Measurements from ENCODE around the gene CLCN5.
"Not testable (repeated sequence)": the region's sequence is repeated elsewhere in the genome, so short reads cannot be mapped to it uniquely, and the experiment has no call there.

Gene CLCN5

DNA sequence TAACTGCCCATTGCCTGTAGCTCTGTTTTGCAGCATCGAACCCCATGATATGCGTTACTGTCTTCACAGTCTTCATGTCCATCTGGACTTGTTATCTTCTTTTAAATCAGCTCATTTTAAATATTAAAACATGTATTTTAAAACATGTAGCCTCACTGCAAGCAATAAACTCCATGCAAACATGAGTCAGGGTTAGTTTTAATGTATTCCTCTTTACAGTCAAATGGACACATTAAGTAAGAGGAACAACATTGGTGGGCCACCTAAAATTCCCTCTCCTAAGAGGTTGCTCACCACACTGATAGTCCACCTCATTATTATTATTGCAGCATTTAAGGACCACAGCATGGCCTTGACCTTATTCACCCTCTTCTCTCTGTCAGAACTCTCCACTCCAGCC lies 74.1 kb downstream of the CLCN5 start:
- no peak for DNase-seq (ENCODE audit: low read depth)

DNA sequence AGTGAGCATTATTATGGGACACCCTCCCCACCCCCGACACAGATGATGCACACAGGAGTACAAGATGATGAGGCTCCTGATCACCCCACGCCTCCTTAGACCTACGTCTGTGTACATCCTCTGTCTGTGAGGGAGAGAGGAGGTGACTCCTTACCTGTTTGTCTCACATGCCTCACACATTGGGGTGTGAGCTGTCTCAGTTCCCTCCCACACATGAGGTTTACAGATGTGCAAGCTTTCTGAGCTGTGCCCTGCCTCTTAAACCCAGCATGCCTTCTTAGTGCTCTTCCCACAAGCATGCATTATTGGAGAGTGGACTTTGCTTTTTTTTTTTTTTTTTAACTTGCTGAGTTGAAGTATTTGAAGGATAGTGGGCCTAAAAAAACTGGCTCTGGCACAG lies 76.7 kb downstream of the CLCN5 start:
- no peak for DNase-seq (ENCODE audit: low read depth)

DNA sequence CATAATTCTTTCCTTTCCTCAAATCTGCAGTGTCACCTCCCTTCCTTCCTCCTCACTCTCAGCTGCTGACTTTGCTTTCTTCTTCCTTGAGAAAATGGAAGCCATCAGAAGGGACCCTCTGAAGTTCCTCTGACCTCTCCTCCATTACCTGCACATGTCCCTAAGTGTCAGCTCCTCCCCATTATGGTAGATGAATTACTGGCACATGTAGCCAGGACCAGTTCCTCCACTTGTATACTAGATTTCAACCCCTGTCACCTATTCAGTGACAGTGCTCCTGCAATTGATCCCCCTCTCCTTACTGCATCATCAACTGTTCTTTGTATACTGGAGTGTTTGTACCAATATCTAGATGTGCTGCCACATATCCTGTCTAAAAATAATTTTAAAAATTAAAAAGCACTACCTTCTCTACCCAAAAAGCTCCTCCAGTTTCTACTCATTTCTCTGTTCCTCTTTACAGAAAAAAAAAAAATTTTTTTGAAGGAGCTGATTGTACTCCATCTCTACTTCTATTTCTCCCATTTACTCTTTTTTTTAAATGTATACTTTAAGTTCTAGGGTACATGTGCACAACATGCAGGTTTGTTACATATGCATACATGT lies 78.6 kb downstream of the CLCN5 start:
- DNase-seq (ENCODE audit: low read depth): no peak

DNA sequence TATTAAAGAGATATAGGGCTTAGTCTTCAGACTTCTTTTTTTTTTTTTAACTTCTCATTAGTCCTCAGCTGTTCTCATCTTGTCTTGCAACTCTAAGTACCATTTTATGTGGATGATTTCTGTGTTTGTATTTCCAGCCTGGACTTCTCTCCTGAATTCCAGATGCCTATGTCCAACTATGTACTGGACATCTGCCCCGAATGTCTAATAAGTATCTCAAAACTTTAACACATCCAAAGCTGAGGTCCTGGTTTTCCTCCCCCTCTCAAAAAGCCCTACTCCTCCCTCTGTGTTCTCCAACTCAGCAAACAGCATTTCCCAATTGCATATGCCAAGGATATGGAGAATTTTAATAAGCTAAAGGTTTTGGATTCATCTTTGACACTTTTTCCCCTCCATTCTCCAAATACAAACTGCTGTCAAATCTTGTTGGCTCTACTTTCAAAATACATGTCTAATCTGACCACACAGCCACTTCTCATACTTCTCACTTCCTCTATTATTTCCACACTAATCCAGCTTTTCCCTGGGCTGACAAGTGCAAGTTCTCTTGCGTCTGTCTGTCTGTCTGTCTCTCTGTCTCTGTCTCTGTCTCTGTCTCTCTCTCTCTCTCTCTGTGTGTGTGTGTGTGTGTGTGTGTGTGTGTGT lies 79.8 kb downstream of the CLCN5 start:
- DNase-seq (ENCODE audit: low read depth): no peak

DNA sequence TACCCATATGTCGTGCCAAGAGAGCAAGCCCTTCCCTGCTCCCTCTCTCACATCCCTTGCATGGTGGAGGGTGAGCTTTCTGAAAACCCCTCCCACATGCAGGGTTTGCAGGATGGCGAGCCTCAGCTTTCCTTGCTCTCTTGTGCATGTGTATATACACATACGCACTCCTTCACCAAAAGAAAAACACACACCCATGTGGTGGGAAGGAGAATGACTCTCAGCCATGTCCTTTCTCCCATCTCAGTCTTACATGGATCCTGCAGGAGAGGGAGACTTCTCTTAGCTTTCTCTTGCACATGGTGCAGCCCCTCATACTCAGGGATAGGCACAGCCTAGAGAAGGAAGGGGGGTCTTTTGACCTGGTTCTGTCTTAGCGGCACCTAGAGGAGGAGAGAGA lies 81.1 kb downstream of the CLCN5 start:
- DNase-seq (ENCODE audit: low read depth): no peak

DNA sequence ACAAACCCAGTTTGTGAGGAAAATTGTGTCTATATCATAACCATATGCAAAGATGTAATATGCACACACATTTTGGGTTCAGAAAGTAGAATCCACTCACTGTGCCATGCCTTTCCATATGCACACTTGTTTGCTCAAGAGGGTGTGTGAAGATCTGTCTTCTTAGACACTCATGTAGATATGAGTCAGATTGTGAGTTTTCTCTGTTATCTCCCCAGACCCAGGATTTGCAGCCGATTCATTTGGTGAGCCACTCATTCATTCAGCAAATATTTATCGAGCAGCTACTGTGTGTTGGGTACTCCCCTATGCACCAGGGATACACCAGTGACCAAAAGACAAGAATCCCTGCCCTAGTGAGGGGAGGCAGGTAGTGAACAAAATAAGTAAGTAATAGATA lies 81.5 kb downstream of the CLCN5 start:
- no peak for DNase-seq (ENCODE audit: low read depth)

DNA sequence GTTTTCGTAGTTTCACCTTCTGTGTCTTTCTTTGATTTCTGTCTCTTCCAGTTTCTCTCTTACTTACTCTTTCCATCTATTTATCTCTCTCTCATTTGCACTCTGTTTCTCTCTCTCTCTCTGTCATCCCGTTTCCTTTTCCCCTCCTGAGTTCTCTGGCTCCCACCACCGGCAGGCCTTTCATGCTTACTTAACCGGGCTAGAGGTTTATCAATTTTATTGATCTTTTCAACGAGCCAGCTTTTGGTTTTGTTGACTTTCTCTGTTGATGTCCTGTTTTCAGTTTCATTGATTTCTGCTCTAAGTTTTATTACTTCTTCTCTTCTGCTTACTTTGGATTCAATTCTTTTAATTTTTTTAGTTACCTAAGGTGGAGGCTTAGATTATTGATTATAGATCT lies 103.2 kb downstream of the CLCN5 start:
- not testable (repeated sequence) for DNase-seq (ENCODE audit: low read depth)

DNA sequence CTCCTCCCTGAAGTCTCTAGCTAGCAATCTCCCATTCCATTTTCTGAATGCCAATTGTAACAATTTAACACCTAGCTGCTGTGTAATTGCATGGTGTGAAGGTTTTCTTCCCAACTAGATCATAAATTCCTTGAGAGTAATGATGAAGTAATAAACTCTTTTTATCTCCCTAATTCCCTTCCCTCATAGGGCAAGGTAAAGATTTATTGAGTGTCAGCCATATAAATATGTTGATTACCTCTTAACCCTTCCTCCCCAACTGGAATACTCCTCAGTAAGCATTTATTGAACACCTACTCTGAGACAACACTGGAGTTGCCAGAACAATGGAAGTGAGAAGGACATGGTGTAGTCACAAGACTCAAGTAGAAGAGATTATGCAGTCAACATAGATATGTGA lies 112.7 kb downstream of the CLCN5 start:
- no peak for DNase-seq (ENCODE audit: low read depth)

DNA sequence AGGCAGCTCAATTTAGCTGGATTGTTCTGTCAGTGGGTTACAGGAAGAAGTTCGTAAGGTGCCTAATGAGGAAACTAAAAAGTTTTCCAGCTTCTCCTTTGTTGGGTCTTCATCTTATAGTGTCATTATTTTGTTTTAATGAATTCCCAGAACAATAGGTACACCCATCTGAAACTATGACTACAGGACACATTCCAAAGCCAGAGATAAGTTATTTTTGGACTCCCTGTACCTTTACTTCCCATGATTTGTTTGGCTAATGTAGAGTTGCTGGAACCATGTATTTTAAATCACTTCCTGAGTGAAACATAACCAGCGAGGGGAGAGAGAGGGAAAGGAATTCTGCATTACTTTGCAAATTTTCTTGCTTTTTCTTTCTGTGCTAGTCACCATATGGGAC lies 114.0 kb downstream of the CLCN5 start:
- no peak for DNase-seq (ENCODE audit: low read depth)

DNA sequence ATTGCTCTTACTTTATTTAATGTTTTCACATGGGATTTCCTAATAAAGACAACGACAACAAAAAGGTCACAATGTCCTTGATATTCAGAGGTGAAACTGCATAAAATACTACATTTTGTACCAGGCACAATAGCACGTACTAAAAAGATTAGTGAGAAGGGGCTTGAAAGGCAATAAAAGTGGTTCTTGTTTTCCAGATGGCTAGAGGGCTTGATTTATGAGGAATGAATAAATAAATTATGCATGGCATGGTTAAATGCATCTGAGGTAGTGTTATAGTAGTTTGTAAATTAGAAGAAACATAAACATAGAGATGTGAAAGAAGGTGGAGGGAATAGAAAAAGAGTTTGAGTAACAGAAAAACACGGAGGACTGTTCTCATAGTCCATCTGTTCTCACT lies 123.4 kb downstream of the CLCN5 start:
- DNase-seq (ENCODE audit: low read depth): no peak

DNA sequence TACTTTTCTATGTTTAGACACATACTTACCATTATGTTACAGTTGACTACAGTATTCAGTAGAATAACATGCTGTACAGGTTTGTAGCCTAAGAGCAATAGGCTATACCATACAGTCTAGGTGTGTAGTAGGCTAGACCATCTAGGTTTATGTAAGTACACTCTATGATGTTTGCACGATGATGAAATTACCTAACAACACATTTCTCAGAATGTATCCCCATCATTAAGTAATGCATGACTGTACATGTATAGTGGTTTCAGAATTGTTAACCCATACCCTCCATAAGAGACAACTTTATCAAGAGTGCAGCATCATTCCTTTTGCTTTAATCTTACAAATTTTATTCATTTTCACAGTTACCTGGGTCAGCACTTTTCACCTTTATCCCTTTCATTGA lies 126.8 kb downstream of the CLCN5 start:
- no peak for DNase-seq (ENCODE audit: low read depth)

DNA sequence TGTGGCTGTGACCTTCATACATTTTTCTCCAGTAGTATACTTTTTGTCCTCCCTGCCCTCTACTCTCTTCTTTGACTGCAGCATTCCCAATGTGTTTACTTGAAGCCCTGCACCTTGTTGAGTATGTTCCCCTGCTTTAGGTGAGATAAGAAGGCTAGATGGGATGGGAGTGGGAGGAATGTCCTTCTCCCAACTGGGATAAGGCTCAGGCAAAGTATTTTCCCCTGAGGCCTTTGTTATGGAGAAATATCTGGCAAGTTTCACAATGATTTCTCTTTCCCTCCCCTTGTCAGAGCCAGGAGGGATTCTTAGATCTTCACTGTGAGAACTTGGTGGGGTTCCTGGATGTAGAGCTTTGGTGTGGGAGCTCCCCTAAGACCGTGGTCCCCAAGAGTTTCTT lies 131.8 kb downstream of the CLCN5 start:
- DNase-seq (ENCODE audit: low read depth): no peak

DNA sequence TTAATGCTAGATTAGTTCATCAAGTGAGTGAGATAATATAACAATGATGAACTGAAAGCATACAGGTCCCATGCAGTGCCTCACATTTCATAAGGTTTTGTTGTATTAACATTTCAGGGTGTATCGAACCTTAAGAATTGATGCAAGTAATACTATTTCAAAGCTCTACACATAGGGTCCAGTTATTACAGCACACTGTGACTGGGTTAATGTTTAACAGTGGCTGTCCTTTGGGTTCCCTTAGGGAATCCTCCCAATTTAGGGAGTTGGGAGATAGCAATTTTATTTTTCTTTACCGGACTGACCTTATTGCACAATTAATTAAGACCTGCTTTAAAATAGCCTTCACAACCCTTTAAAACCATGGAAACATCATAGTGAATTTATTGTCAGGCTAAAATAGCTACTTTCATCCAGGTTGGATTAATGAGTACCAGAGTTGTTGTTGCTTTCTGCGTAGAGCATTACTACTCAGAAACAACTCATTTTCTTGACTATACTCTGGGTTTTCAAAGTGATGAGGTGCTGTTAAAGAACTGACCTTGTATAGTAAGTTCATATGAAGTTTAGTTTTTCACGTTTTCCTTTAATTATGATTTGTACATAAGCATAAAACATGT lies 144.0 kb downstream of the CLCN5 start:
- DNase-seq (ENCODE audit: low read depth): no peak

DNA sequence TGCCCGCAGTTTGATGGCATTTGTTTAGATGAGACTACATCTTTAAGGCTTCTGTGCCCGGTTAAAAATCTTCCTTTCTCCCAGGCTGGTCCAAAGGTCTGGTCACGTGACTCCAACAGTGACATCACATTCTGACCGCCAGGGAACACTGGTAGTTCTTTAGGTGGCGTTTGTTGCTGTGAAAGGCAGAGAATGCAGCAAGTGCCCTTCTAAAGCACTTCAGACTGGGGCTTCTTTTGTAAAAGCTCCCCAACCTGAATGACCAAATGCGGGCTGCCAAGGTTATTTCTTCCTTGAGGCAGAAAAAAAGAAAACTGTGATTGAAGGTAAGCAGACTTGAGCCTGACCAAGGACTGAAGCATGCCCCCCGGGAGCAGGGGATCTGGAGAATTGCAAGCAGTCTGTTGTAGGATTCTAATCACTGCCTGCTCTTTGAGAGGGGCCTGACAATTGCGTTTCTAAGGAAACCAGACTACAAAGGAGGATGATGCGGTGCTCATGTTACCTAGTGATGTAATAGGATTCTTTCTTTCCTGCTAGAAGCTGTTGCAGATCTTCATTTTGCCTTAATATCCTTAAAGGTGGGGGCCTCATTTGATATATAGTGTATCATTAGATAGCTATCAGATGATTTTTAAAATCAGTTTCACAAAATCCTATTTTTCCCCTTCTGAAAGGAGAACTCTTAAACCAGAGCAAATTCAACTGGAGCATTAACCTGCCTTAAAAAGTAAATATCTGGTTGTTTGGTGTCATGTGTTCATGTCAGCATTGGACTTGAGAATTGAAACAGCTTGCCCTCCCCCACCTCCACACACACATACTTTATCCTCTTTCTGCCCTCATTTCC lies 145.3 kb downstream of the CLCN5 start:
- no peak for DNase-seq (ENCODE audit: low read depth)

DNA sequence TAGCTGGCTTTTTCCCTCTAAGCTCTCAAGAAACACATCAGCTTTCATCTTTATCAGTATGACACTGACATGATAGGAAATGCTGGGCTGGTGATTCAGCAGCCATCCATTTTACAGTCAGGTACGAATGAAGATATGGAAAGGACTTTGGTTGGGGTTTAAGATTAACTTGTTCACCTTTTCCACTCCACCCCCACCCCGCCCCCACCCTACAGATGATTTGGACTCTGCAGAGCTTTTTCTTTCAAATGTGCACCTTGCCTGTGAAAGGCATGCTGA lies 145.8 kb downstream of the CLCN5 start:
- no peak for DNase-seq (ENCODE audit: low read depth)

DNA sequence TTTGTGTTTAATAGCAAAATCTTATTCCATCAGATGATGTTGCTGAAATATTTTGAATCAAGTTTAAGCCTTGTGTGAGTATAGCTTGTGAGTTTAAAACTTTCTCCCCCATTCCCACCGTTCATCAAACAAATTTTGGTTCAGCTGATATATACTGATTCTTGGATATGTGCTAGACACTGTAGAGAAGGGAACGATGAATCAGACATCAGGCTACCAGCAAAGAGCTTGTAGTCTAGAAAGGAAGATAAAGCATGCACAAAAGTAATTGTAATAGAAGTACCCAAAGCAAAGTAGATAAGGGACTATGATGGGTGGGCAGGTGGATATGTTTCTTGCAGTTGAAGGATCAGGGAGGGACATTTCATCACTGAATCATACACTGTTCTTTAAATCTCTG lies 146.5 kb downstream of the CLCN5 start:
- no peak for DNase-seq (ENCODE audit: low read depth)

DNA sequence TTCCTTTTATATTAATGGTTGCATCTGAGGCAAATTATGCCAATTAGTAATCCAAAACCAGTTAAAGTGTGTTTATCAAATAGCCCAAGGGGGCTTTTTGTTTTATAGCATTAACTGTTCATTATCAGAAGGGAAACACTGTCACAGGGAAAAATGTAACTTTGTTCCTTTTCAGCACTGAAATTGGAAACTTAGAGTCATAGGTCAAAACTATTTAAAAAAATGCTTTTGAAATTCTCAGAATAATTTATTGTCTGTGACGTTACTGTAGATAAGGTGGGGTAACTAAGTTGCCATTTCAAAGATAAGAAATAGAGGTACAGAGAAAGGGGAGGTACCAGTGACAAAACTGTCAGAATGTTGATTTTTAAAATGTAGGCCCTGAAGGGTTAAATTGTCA lies 149.1 kb downstream of the CLCN5 start:
- no peak for DNase-seq (ENCODE audit: low read depth)

DNA sequence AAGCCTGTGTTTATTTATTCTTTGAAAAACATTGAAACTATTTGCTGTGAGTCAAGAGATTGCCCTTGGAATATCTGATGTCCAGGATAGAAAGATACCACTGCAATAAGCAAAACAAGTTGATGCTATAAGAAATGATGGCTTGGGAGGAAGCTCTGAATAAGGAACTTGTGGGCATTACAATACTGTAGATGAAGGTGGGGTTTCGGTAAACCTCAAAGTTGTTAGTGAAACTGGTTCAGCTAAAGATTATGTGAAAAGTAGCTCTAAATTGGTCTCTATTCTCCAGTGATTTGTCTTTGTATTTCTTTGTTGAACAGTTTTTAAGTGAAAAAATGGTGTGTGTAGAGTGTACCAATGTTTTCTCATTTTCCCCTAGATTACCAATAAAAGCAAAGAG lies 149.7 kb downstream of the CLCN5 start:
- no peak for DNase-seq (ENCODE audit: low read depth)

DNA sequence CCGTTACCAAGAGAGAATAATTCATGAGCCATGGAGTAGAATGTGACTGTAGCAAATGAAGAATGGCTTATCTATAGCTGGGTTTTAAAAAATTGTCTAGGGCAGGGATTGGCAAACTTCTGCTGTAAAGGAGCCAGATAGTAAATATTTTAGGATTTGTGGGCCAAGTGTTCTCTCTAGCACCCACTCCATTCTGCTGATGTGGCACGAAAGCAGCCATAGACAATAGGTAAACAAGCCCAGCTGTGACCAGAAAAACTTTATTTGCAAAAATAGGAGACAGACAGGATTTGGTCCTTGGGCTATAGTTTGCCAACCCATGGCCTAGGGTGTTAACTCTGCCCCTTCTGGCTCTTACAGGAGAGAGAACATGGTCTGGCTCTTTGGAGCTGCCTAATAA lies 151.2 kb downstream of the CLCN5 start:
- no peak for DNase-seq (ENCODE audit: low read depth)

DNA sequence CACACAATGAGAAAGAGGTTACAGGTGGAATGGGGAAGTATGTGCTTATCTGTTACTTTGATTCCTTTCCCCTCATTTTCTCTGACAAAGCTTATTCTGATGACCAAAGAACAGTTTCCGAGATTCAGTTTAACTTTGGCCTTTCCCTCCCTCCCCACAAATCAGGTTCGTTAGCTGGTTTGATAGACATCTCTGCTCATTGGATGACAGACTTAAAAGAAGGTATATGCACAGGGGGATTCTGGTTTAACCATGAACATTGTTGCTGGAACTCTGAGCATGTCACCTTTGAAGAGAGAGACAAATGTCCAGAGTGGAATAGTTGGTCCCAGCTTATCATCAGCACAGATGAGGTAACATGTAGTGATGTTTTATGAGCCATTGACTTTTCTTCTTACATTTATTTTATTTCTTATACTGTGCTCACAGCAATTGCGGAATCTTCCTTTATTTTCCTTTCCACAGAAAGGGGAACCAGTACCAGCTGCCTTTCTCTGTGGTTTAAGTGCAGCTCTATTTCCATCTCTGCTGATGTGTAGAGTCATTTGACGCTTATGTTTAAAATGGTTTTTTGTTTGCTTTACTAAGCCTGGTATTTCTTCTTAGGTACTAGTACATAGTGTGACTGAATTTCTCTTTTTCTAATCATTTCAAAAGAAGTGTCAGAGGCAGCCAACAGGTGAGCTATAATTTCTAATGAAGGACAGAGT lies 153.4 kb downstream of the CLCN5 start:
- no peak for DNase-seq (ENCODE audit: low read depth)

DNA sequence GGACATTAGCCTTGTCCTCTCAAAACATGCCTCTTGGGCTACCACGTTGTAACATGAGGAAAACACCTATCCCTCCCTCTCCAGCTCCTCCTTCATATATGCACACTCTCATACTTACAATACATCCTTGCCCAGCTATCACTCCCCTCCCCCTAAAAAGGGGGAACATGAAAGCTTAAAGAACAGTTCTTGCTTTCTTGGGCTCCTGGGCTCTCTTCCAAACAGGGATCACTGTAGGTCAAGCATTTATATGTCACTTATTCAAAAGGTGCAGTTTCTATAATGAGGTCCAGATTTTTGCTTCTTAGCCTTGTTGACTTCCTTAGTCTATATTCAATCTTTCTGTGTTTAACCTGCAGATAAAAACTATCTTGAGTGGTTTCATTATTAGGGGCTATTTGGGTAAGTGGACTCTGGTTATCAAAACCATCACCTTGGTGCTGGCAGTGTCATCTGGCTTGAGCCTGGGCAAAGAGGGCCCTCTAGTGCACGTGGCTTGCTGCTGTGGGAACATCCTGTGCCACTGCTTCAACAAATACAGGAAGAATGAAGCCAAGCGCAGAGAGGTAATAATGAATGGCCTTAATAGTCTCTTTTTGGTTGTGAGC lies 159.0 kb downstream of the CLCN5 start:
- DNase-seq (ENCODE audit: low read depth): no peak

DNA sequence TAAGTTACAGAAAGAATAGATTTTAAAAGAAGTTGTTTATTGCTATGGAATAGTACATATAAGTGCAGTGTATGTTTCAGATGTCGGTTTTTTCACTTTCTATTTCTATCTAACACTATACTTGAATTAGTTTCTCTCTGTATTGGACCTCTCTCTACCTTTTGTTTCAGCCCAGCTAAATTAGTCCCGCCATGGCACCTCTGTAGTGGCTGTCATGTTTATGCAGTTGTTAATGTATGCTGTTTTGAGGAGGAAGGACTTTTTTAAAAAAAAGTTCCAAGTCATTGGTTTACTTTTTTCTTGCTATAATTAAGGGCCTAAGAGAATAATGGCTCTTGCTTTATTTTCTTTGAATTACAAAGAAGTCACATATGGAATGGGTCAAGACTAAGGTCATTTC lies 160.3 kb downstream of the CLCN5 start:
- DNase-seq (ENCODE audit: low read depth): no peak
